Cardiac muscle cell (in vitro differentiated cells and primary cell): ENCODE results near the gene CRISP2. TPM values are rescaled to one million over a fixed set of nuclear protein-coding genes. Genes with fewer than 3 reads are reported as not detected.

Source experiments
- DNase-seq, 2 donors: peaks; one replicate each; pipeline versions ENCODE4 v3.0.0 to v3.0.0-alpha.2; 2010 to 2017; ENCODE audit warnings: low read depth in 1 of 2, low spot score in 1 of 2
- H3K27ac ChIP-seq: fragments of 200-600 bp; sonication (generic); 2 replicates; pipeline ENCODE4 v1.5.1; 2016
- H3K27me3 ChIP-seq: fragments of 200-600 bp; sonication (generic); 2 replicates; pipeline ENCODE4 v1.6.0; 2016; ENCODE audit warnings: control low read depth
- H3K36me3 ChIP-seq: fragments of 200-600 bp; sonication (generic); 2 replicates; pipeline ENCODE4 v1.5.1; 2016; ENCODE audit warnings: control low read depth
- H3K4me1 ChIP-seq: fragments of 200-600 bp; sonication (generic); 2 replicates; pipeline ENCODE4 v1.8.1; 2017; ENCODE audit warnings: low read depth, mild to moderate bottlenecking, mixed run types
- H3K4me3 ChIP-seq: fragments of 200-600 bp; sonication (generic); 2 replicates; pipeline ENCODE4 v1.5.1; 2016; ENCODE audit warnings: mild to moderate bottlenecking
- H3K9me3 ChIP-seq: fragments of 200-600 bp; sonication (generic); 2 replicates; pipeline ENCODE4 v1.5.1; 2017; ENCODE audit warnings: low read depth, mild to moderate bottlenecking, control low read depth
- CTCF ChIP-seq: IDR thresholded peaks from 2 replicates; pipeline ENCODE4 v1.5.1; 2012; ENCODE audit warnings: low read depth, mild to moderate bottlenecking, low read length
- polyA plus RNA-seq: library from polyadenylated mRNA; unstranded; fragments of >200 nt; fragmentation: Nextera tagmentation; extraction: Ambion mirVana; gene quantifications from 2 replicates; pipeline ENCODE4 v1.2.1, GENCODE V29; 2016
- total RNA-seq: library from RNA; depleted of rRNA; stranded (reverse); fragments of >200 nt; gene quantifications from 2 replicates; pipeline ENCODE4 v1.2.3, GENCODE V29; 2016

CRISP2 gene
- total and polyA plus RNA-seq, 2 experiments from 2014 or later = not detected

GRCh38 chr6:49662231-49662891 lies 51.0 kb downstream of the CRISP2 start:
- DNase-seq = no peak
- Histone ChIP-seq H3K4me1 (no peaks in the 10 kb centered on the region), H3K27me3 (no peaks in the 10 kb centered on the region), H3K9me3 (no peaks in the 10 kb centered on the region), H3K27ac (no peak overlapping the region), H3K36me3 (no peaks in the 10 kb centered on the region), H3K4me3 (no peak overlapping the region)
- no peak for TF ChIP-seq CTCF

DNA sequence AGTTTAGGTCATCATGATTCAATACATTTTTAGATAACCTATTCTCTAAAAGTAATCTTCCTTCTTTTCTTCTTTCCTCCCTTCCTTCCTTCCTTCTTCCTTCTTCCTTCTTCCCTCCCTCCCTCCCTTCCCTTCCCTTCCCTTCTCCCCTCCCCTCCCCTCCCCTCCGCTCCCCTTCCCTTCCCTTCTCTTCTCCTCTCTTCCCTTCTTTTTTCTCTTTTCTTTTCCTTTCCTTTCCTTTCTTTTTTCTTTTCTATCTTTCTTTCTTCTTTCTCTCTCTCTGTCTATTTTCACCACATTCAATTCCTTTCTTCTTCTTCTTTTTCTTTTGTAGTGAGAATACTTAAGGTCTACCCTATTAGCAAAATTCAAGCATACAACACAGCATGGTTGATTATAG lies 59.4 kb downstream of the CRISP2 start:
- TF ChIP-seq CTCF = no peak
- Histone ChIP-seq H3K27ac (no peak overlapping the region), H3K9me3 (no peaks in the 10 kb centered on the region), H3K4me3 (no peak overlapping the region), H3K36me3 (no peaks in the 10 kb centered on the region), H3K4me1 (peaks cover 7% of the 10 kb centered on the region), H3K27me3 (no peaks in the 10 kb centered on the region)
- DNase-seq = no peak

GRCh38 chr6:49653438-49653837 lies 59.9 kb downstream of the CRISP2 start:
- Histone ChIP-seq H3K9me3 (no peaks in the 10 kb centered on the region), H3K27me3 (no peaks in the 10 kb centered on the region), H3K27ac (no peak overlapping the region), H3K36me3 (no peaks in the 10 kb centered on the region), H3K4me1 (peaks cover 7% of the 10 kb centered on the region), H3K4me3 (no peak overlapping the region)
- no peak for DNase-seq
- no peak for TF ChIP-seq CTCF

DNA sequence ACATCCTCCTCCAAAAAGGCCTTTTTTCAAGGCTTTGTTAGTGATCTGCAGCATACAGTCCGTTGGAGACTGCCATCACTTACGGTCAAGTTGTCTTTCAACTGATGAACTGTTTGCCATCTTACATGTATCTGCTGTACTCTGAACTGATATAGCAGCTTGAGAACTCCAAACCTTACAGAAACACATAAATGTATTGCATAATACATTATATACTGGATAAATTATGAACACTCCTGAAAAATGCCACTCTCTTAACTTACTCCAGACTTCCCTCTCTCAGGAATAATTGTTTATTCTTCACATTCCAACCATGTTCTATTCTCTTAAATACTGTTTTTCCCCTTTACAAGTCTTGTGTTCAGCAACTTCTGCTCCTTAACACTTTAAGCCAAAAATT lies 62.1 kb downstream of the CRISP2 start:
- Histone ChIP-seq H3K36me3 (no peaks in the 10 kb centered on the region), H3K27ac (no peak overlapping the region), H3K4me3 (no peak overlapping the region), H3K4me1 (peaks cover 7% of the 10 kb centered on the region), H3K9me3 (no peaks in the 10 kb centered on the region), H3K27me3 (no peaks in the 10 kb centered on the region)
- DNase-seq = no peak
- no peak for TF ChIP-seq CTCF

- Histone ChIP-seq H3K4me3 (no peak overlapping the region), H3K36me3 (no peaks in the 10 kb centered on the region), H3K27ac (no peak overlapping the region), H3K4me1 (peaks cover 7% of the 10 kb centered on the region), H3K9me3 (no peaks in the 10 kb centered on the region), H3K27me3 (no peaks in the 10 kb centered on the region)
- no peak for TF ChIP-seq CTCF
- DNase-seq = no peak
Observed at GRCh38 chr6:49649988-49650387, 63.4 kb downstream of the CRISP2 start.

GRCh38 chr6:49648036-49648435 lies 65.3 kb downstream of the CRISP2 start:
- Histone ChIP-seq H3K9me3 (no peaks in the 10 kb centered on the region), H3K27ac (no peak overlapping the region), H3K36me3 (no peaks in the 10 kb centered on the region), H3K27me3 (no peaks in the 10 kb centered on the region), H3K4me3 (no peak overlapping the region), H3K4me1 (peaks cover under 1% of the 10 kb centered on the region)
- no peak for TF ChIP-seq CTCF
- DNase-seq = no peak
